Fibroblast of pulmonary artery (primary cell): ENCODE data around the gene DENND4A.
A peak's percentile ranks its signal among the peaks of the same experiment; 100 is the strongest.

Experiments used
- DNase-seq: peaks from one replicate; pipeline ENCODE4 v3.0.0-alpha.2; 2010; ENCODE audit warnings: low read depth
- H3K4me3 ChIP-seq: replicated peaks from 2 replicates; pipeline ENCODE4 v1.5.1; 2011; ENCODE audit warnings: low read depth, mild to moderate bottlenecking, control low read depth, low read length, moderate library complexity
- TF ChIP-seq, protein P1 (sequence below): IDR thresholded peaks from 2 replicates; pipeline ENCODE4 v1.5.1; 2011; ENCODE audit warnings: mild to moderate bottlenecking, control low read depth, low read length, inconsistent platforms; ENCODE audit errors: missing control alignments

Gene DENND4A

DNA sequence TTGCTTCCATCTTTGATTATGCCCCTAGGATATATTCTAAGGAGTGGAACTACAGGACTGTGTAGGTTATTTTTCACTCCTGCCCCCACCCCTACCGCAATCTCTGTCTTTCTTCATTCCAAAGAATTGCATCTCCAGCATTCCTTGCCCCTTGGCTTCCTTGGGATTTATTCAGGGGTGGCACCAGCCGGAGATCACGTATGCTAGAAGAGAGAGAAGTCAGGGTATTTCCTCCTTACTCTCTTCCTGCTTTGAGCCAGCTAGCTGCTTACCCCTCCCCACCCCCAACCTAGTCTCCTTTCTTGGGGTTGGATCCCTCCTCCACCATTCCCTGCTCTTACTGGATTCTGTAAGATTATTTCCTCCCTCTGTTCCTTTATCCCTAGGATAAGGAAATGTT lies 35.0 kb upstream of the DENND4A start:
- TF ChIP-seq, protein P1, sequence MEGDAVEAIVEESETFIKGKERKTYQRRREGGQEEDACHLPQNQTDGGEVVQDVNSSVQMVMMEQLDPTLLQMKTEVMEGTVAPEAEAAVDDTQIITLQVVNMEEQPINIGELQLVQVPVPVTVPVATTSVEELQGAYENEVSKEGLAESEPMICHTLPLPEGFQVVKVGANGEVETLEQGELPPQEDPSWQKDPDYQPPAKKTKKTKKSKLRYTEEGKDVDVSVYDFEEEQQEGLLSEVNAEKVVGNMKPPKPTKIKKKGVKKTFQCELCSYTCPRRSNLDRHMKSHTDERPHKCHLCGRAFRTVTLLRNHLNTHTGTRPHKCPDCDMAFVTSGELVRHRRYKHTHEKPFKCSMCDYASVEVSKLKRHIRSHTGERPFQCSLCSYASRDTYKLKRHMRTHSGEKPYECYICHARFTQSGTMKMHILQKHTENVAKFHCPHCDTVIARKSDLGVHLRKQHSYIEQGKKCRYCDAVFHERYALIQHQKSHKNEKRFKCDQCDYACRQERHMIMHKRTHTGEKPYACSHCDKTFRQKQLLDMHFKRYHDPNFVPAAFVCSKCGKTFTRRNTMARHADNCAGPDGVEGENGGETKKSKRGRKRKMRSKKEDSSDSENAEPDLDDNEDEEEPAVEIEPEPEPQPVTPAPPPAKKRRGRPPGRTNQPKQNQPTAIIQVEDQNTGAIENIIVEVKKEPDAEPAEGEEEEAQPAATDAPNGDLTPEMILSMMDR, result no peak

DNA sequence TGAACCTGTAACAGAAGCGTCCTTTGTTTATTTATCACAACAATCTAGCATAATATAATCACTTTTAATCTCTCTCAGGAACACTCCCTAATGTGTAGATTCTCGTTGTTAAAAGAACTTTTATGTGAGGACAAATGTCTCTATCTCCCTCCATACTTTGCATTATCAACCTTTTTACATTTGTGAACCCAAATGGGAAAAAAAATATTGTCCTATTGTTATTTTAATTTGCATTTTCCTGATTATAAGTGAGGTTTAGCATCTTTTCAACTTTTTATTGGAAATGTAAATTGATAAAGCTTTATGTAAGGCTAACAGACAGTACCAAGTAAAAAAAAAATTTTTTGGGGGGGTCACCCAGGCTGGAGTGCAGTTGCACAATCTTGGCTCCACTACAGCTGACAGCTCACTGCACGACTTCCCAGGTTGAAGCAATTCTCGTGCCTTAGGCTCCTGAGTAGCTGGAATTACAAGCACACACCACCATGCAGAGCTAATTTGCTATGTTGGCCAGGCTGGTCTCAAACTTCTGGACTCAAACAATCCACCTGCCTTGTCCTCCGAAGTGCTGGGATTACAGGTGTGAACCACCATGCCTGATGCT lies 33.0 kb upstream of the DENND4A start:
- DNase-seq, result peak; percentile 82
- TF ChIP-seq, protein P1, result no peak
- no peak overlapping the region for H3K4me3 ChIP-seq

More for the DNA sequence above, 35.0 kb upstream of the DENND4A start:
- H3K4me3 ChIP-seq, result no peak overlapping the region
- DNase-seq, result no peak

DNA sequence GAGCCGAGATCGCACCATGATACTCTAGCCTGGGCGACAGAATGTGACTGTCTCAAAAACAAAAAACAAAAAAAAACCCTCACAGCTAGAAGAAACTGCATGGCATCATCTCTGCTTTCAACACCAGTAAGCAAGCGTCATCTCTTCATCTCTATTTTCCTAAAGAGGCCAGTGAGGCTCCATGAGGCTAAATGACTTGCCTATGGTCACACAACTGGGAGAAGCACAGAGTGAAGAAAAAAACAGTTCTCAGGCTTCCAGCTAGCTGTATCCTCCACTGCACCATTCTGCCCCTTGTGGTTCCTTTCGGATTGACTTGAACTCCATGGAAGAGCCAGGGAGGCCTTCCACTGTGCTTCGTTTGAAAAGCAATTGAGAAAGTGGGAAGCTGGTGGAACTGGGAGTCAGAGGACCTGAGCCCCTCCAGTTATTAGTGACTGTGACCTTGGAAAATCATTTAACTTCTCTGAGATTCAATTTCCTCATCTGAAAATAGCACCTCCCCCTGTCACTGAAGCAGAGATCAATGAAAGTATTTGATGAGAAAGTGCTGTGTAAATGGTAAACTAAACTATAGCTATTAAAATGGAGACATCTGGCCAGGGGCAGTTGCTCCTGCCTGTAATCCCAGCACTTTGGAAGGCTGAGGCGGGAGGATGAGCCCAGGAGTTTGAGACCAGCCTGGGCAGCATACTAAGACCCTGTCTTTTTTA lies 32.1 kb upstream of the DENND4A start:
- TF ChIP-seq, protein P1, result peak; percentile 91
- DNase-seq, result peak; percentile 83
- H3K4me3 ChIP-seq, result no peak overlapping the region

DNA sequence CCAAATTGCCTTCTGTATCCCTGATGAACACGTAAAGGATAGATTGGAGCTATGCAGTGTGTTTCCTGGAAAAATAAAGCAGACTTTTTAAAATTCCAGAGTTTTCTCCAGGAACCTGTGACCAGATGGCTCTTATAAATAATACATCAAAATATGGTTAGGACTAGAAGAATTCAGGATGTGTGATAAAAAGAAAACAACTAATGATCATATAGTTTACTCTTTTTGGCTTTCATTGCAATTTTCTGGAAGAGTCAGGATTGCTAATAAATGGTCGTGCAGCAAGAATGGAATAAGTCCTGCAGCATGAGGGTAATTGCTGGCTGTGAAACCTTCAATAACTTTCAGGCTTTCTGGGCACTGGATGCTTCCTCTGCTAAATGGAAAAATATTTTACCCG lies 30.2 kb upstream of the DENND4A start:
- no peak for DNase-seq
- no peak overlapping the region for H3K4me3 ChIP-seq
- TF ChIP-seq, protein P1, result no peak

DNA sequence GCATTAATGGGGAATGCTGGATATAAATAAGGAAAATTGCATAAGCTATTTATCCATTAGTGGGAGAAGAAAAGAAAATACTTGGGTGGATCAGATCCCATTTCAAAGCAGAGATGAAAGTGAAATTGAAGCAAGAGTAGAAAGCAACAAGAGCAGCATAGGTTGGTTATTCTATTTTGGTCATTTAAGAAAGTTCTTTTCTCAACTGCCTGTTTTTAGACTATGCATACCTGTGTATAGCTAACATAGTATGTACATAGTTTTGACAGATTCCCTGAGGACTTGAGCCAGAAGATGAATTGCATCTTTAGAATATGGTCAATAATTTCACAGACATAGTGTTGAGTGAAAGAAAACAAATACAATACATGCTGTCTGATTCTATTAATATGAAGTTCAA lies 29.0 kb upstream of the DENND4A start:
- H3K4me3 ChIP-seq, result no peak overlapping the region
- TF ChIP-seq, protein P1, result no peak
- DNase-seq, result no peak

DNA sequence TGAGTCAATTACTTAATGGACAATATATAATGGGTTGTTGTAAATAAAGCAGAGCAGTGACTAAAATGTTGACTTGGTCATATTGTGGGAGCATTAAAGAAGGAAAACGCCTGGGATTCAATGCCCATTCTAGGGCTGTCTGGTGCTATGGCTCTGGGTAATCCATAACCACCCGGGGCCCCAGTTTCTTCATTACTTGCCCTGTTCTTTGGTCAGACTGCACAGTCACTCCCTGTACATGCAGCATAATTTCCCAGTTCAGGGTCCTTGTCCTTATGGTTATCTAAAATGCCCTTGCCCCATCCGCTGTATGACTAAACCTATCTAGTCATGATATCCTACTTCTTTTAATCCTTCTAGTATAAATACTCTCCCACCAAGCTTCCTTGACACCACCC lies 27.5 kb upstream of the DENND4A start:
- TF ChIP-seq, protein P1, result no peak
- no peak for DNase-seq

More for the DNA sequence above, 27.5 kb upstream of the DENND4A start:
- H3K4me3 ChIP-seq, result no peak overlapping the region
